Trophoblast cell (in vitro differentiated cells and primary cell): ENCODE measurements around the gene SFI1.

Experiments used
- DNase-seq, 2 donors: peaks; one replicate each; pipeline ENCODE4 v3.0.0-alpha.2; 2016
- H2AFZ ChIP-seq: 2 replicates; pipeline ENCODE4 v1.6.1; 2013; ENCODE audit warnings: low read length, moderate library complexity, mild to moderate bottlenecking; ENCODE audit not compliant: insufficient read depth, poor library complexity
- H2AK5ac ChIP-seq: 2 replicates; pipeline ENCODE4 v1.6.1; 2013; ENCODE audit warnings: mild to moderate bottlenecking, low read length
- H2BK120ac ChIP-seq: 2 replicates; pipeline ENCODE4 v1.6.1; 2013; ENCODE audit warnings: low read length, mild to moderate bottlenecking, moderate library complexity; ENCODE audit not compliant: insufficient read depth, poor library complexity
- H2BK12ac ChIP-seq: 2 replicates; pipeline ENCODE4 v1.6.1; 2013; ENCODE audit warnings: mild to moderate bottlenecking, low read length, moderate library complexity
- H2BK5ac ChIP-seq: 2 replicates; pipeline ENCODE4 v1.6.1; 2013; ENCODE audit warnings: low read length, low read depth, moderate library complexity, mild to moderate bottlenecking; ENCODE audit not compliant: poor library complexity
- H3K14ac ChIP-seq: 2 replicates; pipeline ENCODE4 v1.6.1; 2013; ENCODE audit warnings: mild to moderate bottlenecking, low read length
- H3K18ac ChIP-seq: 2 replicates; pipeline ENCODE4 v1.6.1; 2013; ENCODE audit warnings: mild to moderate bottlenecking, low read length
- H3K23ac ChIP-seq: 2 replicates; pipeline ENCODE4 v1.6.1; 2013; ENCODE audit warnings: low read length
- H3K27ac ChIP-seq: 2 replicates; pipeline ENCODE4 v1.5.1; 2013; ENCODE audit warnings: low read depth, mild to moderate bottlenecking, inconsistent platforms, low read length, moderate library complexity
- H3K27me3 ChIP-seq: 2 replicates; pipeline ENCODE4 v1.6.1; 2013; ENCODE audit warnings: inconsistent platforms, mild to moderate bottlenecking, low read length, moderate library complexity; ENCODE audit not compliant: insufficient read depth
- H3K36me3 ChIP-seq, 2 experiments: 1 replicate in 1 of 2; 2 replicates in 1 of 2; pipeline ENCODE4 v1.6.1; 2013; ENCODE audit warnings: low read length in 2 of 2, mild to moderate bottlenecking in 2 of 2, moderate library complexity in 1 of 2; ENCODE audit not compliant: insufficient read depth in 2 of 2, control insufficient read depth in 1 of 2
- H3K4ac ChIP-seq: 2 replicates; pipeline ENCODE4 v1.6.1; 2013; ENCODE audit warnings: low read depth, mild to moderate bottlenecking, low read length, moderate library complexity
- H3K4me1 ChIP-seq, 2 experiments: 1 replicate in 1 of 2; 2 replicates in 1 of 2; pipeline ENCODE4 v1.6.1; 2013; ENCODE audit warnings: low read length in 2 of 2, mild to moderate bottlenecking in 2 of 2, moderate library complexity in 1 of 2; ENCODE audit not compliant: insufficient read depth in 2 of 2, control insufficient read depth in 1 of 2
- H3K4me2 ChIP-seq: 2 replicates; pipeline ENCODE4 v1.6.1; 2013; ENCODE audit warnings: inconsistent platforms, mild to moderate bottlenecking, low read length, moderate library complexity
- H3K4me3 ChIP-seq: 2 replicates; pipeline ENCODE4 v1.5.1; 2013; ENCODE audit warnings: mild to moderate bottlenecking, low read depth, low read length, inconsistent platforms
- H3K79me1 ChIP-seq: one replicate; pipeline ENCODE4 v1.6.1; 2013; ENCODE audit warnings: low read length
- H3K79me2 ChIP-seq: 2 replicates; pipeline ENCODE4 v1.6.1; 2013; ENCODE audit warnings: low read length, mild to moderate bottlenecking; ENCODE audit not compliant: control insufficient read depth, insufficient read depth, poor library complexity
- H3K9ac ChIP-seq: 2 replicates; pipeline ENCODE4 v1.6.1; 2013; ENCODE audit warnings: mild to moderate bottlenecking, low read length
- H3K9me3 ChIP-seq: 2 replicates; pipeline ENCODE4 v1.6.1; 2013; ENCODE audit warnings: low read depth, mild to moderate bottlenecking, control low read depth, inconsistent platforms, low read length; ENCODE audit not compliant: insufficient read depth
- H4K12ac ChIP-seq: 2 replicates; pipeline ENCODE4 v1.6.1; 2013; ENCODE audit warnings: low read depth, mild to moderate bottlenecking, low read length, moderate library complexity
- H4K8ac ChIP-seq: 2 replicates; pipeline ENCODE4 v1.6.1; 2013; ENCODE audit warnings: low read depth, mild to moderate bottlenecking, low read length, moderate library complexity
- H4K91ac ChIP-seq: one replicate; pipeline ENCODE4 v1.6.1; 2013; ENCODE audit warnings: low read depth, mild to moderate bottlenecking, low read length, moderate library complexity
- WGBS: extraction: QIAGEN DNeasy Blood & Tissue Kit; methylation state at CpG from one replicate; pipeline ENCODE4 v1.1.7; 2013; ENCODE audit warnings: missing lambda C conversion rate; ENCODE audit not compliant: insufficient read length, insufficient coverage; ENCODE audit errors: extremely low coverage; 5-methylcytosine and 5-hydroxymethylcytosine counted together

Gene SFI1

GRCh38 chr22:31610611-31611010 lies 114.3 kb downstream of the SFI1 start:
- Histone ChIP-seq H3K14ac (no peak overlapping the region), H3K9ac (no peak overlapping the region), H3K18ac (no peak overlapping the region), H3K4me1 (peaks cover 9 to 12% of the 10 kb centered on the region in 2 experiments), H3K4me2 (no peak overlapping the region), H4K91ac (no peak overlapping the region), H2BK120ac (no peak overlapping the region), H2BK5ac (no peak overlapping the region), H4K12ac (no peak overlapping the region), H2AK5ac (no peak overlapping the region), H2AFZ (no peak overlapping the region), H3K79me1 (no peaks in the 10 kb centered on the region), H2BK12ac (no peak overlapping the region), H4K8ac (no peak overlapping the region), H3K36me3 (peaks cover 0 to 6% of the 10 kb centered on the region in 2 experiments), H3K4me3 (peak overlapping the region; percentile 32), H3K9me3 (peaks cover 4% of the 10 kb centered on the region), H3K4ac (no peak overlapping the region), H3K27ac (no peak overlapping the region), H3K23ac (no peak overlapping the region), H3K79me2 (no peaks in the 10 kb centered on the region), H3K27me3 (no peaks in the 10 kb centered on the region)
- WGBS, result no CpG with 5 or more reads among the region's 6 CpGs
- no peak for DNase-seq

GRCh38 chr22:31611061-31611760 lies 114.9 kb downstream of the SFI1 start:
- no peak overlapping the region for H3K18ac ChIP-seq
- no CpG with 5 or more reads among the region's 16 CpGs for WGBS
- H3K4ac ChIP-seq, result no peak overlapping the region
- H2BK12ac ChIP-seq, result no peak overlapping the region
- H3K79me2 ChIP-seq, result no peaks in the 10 kb centered on the region
- no peak overlapping the region for H4K91ac ChIP-seq
- H3K4me2 ChIP-seq, result no peak overlapping the region
- no peak for DNase-seq
- no peaks in the 10 kb centered on the region for H3K27me3 ChIP-seq
- H3K9ac ChIP-seq, result no peak overlapping the region
- H3K4me3 ChIP-seq, result no peak overlapping the region
- no peak overlapping the region for H4K8ac ChIP-seq
- no peak overlapping the region for H2AFZ ChIP-seq
- no peak overlapping the region for H3K27ac ChIP-seq
- peaks cover 4% of the 10 kb centered on the region for H3K9me3 ChIP-seq
- H2BK5ac ChIP-seq, result no peak overlapping the region
- H2BK120ac ChIP-seq, result no peak overlapping the region
- no peak overlapping the region for H3K14ac ChIP-seq
- H3K79me1 ChIP-seq, result no peaks in the 10 kb centered on the region
- no peak overlapping the region for H2AK5ac ChIP-seq
- peaks cover under 1 to 6% of the 10 kb centered on the region in 2 experiments for H3K36me3 ChIP-seq
- no peak overlapping the region for H3K23ac ChIP-seq
- H4K12ac ChIP-seq, result no peak overlapping the region
- peaks cover 15% of the 10 kb centered on the region in 2 experiments for H3K4me1 ChIP-seq

- Histone ChIP-seq H3K18ac (no peak overlapping the region), H2BK5ac (no peak overlapping the region), H3K4ac (no peak overlapping the region), H3K4me2 (no peak overlapping the region), H3K79me2 (no peaks in the 10 kb centered on the region), H3K36me3 (peaks cover 8 to 19% of the 10 kb centered on the region in 2 experiments), H4K12ac (no peak overlapping the region), H3K9me3 (peaks cover 2% of the 10 kb centered on the region), H2BK120ac (no peak overlapping the region), H2AK5ac (no peak overlapping the region), H2AFZ (no peak overlapping the region), H3K23ac (no peak overlapping the region), H4K91ac (no peak overlapping the region), H3K27me3 (no peaks in the 10 kb centered on the region), H3K27ac (no peak overlapping the region), H4K8ac (no peak overlapping the region), H2BK12ac (no peak overlapping the region), H3K4me3 (no peak overlapping the region), H3K9ac (no peak overlapping the region), H3K79me1 (no peaks in the 10 kb centered on the region), H3K4me1 (peaks cover 17 to 22% of the 10 kb centered on the region in 2 experiments), H3K14ac (no peak overlapping the region)
- DNase-seq, result no peak
- WGBS, result no CpG with 5 or more reads among the region's 12 CpGs
These were observed 116.6 kb downstream of the SFI1 start for GRCh38 chr22:31612891-31613285.

- Histone ChIP-seq H3K79me1 (no peaks in the 10 kb centered on the region), H3K4me1 (peaks cover 17 to 22% of the 10 kb centered on the region in 2 experiments), H4K91ac (no peak overlapping the region), H2BK12ac (no peak overlapping the region), H3K79me2 (no peaks in the 10 kb centered on the region), H3K4me2 (no peak overlapping the region), H3K27ac (no peak overlapping the region), H3K18ac (no peak overlapping the region), H3K27me3 (no peaks in the 10 kb centered on the region), H3K23ac (no peak overlapping the region), H2BK5ac (no peak overlapping the region), H3K9ac (no peak overlapping the region), H3K36me3 (peaks cover 12 to 23% of the 10 kb centered on the region in 2 experiments), H3K9me3 (peaks cover 2% of the 10 kb centered on the region), H2AK5ac (peak overlapping the region; percentile 26), H3K4ac (no peak overlapping the region), H3K14ac (no peak overlapping the region), H4K8ac (peak overlapping the region; percentile 22), H3K4me3 (no peak overlapping the region), H2AFZ (no peak overlapping the region), H4K12ac (peak overlapping the region; percentile 38), H2BK120ac (no peak overlapping the region)
- WGBS, result no CpG with 5 or more reads among the region's 23 CpGs
- DNase-seq, result no peak
These were observed 117.1 kb downstream of the SFI1 start for GRCh38 chr22:31613286-31613903.
